T-helper 9 cell (primary cell): Measurements from ENCODE around the gene SESN1.
"Not testable (repeated sequence)": the region's sequence is repeated elsewhere in the genome, so short reads cannot be mapped to it uniquely, and the experiment has no call there.

Source experiments
- DNase-seq: peaks from one replicate; pipeline ENCODE4 v3.0.0-alpha.2; 2020

Gene SESN1

GRCh38 chr6:108995296-108995695, 99.3 kb downstream of the SESN1 start:
- DNase-seq, result no peak

GRCh38 chr6:108993876-108994275, 100.8 kb downstream of the SESN1 start:
- no peak for DNase-seq

- DNase-seq, result no peak
Measured at GRCh38 chr6:108989700-108990099, 104.9 kb downstream of the SESN1 start.

- DNase-seq, result no peak
Measured at GRCh38 chr6:108988765-108989164, 105.9 kb downstream of the SESN1 start.

- no peak for DNase-seq
Measured at GRCh38 chr6:108988296-108988695, 106.3 kb downstream of the SESN1 start.

- no peak for DNase-seq
Measured at GRCh38 chr6:108987156-108987555, 107.5 kb downstream of the SESN1 start.

GRCh38 chr6:108985301-108985700, 109.3 kb downstream of the SESN1 start:
- no peak for DNase-seq

- DNase-seq, result no peak
Measured at GRCh38 chr6:108983151-108983550, 111.5 kb downstream of the SESN1 start.

- DNase-seq, result no peak
Measured at GRCh38 chr6:108982154-108983113, 112.2 kb downstream of the SESN1 start.

GRCh38 chr6:108978638-108979037, 116.0 kb downstream of the SESN1 start:
- not testable (repeated sequence) for DNase-seq

- DNase-seq, result no peak
Measured at GRCh38 chr6:108974201-108974600, 120.4 kb downstream of the SESN1 start.

- no peak for DNase-seq
Measured at GRCh38 chr6:108969776-108970175, 124.9 kb downstream of the SESN1 start.

GRCh38 chr6:108968325-108969316, 126.0 kb downstream of the SESN1 start:
- DNase-seq, result no peak

GRCh38 chr6:108966855-108967755, 127.5 kb downstream of the SESN1 start:
- DNase-seq, result no peak

GRCh38 chr6:108966251-108966650, 128.4 kb downstream of the SESN1 start:
- no peak for DNase-seq

GRCh38 chr6:108961985-108962384, 132.7 kb downstream of the SESN1 start:
- no peak for DNase-seq

- no peak for DNase-seq
Measured at GRCh38 chr6:108961077-108961476, 133.6 kb downstream of the SESN1 start.

- no peak for DNase-seq
Measured at GRCh38 chr6:108960601-108961000, 134.0 kb downstream of the SESN1 start.

- DNase-seq, result no peak
Measured at GRCh38 chr6:108959972-108960582, 134.6 kb downstream of the SESN1 start.

GRCh38 chr6:108958900-108959770, 135.5 kb downstream of the SESN1 start:
- no peak for DNase-seq

GRCh38 chr6:108957221-108957620, 137.4 kb downstream of the SESN1 start:
- no peak for DNase-seq
